ENCODE results near the gene WDR27.

The WDR27 gene

DNA sequence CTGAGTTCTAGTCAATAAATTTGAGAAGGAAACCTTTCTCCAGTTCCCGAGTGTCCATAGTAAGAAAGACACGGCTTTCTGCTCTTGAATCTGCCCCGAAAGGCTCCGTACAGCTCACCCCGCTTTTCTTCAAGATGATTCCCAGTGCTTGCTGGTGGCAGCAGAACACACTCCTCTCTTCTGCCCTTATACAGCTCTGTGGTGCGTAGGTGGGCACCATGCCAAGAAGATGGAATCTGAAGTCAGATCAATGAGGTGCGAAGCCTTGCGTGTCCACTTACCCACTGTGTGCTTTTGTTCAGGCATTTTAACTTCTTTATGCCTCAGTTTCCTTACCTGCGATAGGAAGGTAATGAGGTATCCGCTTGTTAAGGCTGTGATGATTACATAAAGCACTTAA lies 142.2 kb downstream of the WDR27 start:
- TF ChIP-seq, protein P1, sequence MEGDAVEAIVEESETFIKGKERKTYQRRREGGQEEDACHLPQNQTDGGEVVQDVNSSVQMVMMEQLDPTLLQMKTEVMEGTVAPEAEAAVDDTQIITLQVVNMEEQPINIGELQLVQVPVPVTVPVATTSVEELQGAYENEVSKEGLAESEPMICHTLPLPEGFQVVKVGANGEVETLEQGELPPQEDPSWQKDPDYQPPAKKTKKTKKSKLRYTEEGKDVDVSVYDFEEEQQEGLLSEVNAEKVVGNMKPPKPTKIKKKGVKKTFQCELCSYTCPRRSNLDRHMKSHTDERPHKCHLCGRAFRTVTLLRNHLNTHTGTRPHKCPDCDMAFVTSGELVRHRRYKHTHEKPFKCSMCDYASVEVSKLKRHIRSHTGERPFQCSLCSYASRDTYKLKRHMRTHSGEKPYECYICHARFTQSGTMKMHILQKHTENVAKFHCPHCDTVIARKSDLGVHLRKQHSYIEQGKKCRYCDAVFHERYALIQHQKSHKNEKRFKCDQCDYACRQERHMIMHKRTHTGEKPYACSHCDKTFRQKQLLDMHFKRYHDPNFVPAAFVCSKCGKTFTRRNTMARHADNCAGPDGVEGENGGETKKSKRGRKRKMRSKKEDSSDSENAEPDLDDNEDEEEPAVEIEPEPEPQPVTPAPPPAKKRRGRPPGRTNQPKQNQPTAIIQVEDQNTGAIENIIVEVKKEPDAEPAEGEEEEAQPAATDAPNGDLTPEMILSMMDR (IDR thresholded peaks at IDR 0.05; ENCODE audit: borderline replicate concordance, insufficient read depth, low read depth, low read length) = no peak
- no peak overlapping the region for H3K4me3 ChIP-seq (ENCODE audit: low read depth, low read length)

DNA sequence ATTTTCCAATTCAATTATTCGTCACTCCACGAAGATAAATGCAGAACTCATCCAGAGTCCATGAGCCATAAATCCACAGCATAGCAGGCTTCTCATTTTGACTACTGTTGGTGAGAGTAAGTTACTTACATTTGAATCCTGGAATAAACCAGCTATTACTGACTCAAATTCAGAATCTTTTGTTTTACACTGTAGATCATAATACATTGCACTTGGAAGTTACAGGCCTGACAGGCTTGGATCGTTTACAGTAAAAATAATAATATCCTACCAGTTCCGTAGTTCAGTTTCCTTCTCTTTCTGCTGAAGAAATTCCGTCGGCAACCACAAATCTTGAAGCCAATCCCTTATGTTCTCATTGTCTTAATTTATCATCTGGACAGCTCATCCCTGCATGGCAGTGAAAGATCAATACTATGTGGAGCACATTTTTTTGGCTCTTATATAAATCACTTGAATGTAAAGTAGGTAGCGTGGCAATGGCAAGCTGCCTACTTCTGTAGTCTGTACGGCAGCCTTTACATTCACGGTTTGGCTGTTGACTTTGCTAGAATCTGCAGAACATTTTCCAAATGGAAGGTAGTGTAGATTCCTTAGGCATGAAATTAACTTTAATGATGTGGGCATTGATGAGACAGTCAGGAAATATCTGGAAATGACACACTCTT lies 142.9 kb downstream of the WDR27 start:
- TF ChIP-seq, protein P1 (IDR thresholded peaks at IDR 0.05; ENCODE audit: borderline replicate concordance, insufficient read depth, low read depth, low read length) = no peak
- H3K4me3 ChIP-seq (ENCODE audit: low read depth, low read length) = no peak overlapping the region

DNA sequence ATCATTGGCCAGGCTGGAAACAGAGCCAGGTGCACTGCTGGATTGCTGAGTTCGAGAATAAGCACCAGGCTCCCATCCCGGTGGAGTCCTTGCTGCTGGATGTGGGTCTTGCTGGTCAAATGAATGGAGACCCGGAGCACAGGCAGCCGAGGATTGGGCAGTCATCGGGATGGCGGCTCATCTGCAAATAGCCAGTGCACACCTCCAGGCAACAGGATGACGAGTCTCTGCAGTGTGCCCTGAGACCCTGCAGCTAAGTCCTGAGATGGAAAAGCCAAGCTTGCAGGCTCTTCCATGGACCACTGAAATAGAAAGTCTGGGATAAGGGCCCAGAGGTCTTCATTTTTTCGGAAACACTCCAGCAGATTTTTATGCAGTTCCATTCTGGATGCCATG lies 143.5 kb downstream of the WDR27 start:
- H3K4me3 ChIP-seq (ENCODE audit: low read depth, low read length) = no peak overlapping the region
- TF ChIP-seq, protein P1 (IDR thresholded peaks at IDR 0.05; ENCODE audit: borderline replicate concordance, insufficient read depth, low read depth, low read length) = no peak

DNA sequence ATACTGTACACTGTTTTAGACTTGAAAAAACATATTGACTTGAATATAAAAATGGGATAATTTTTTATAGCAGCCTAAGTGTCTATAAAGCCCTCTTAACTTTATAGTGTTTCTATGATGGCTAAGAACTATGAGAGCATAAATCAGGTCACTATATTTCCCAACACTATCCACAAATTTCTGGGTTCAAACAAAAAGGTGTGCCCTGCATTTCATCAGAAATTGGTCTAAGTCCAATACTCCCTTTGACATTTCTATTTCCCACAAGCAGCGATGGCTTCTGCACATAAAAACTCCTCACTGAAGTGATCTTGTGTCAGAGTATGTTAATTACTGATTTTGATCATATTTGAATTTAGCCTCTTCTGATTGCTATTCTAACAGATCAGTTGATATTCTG lies 143.9 kb downstream of the WDR27 start:
- no peak overlapping the region for H3K4me3 ChIP-seq (ENCODE audit: low read depth, low read length)
- TF ChIP-seq, protein P1 (IDR thresholded peaks at IDR 0.05; ENCODE audit: borderline replicate concordance, insufficient read depth, low read depth, low read length) = no peak

DNA sequence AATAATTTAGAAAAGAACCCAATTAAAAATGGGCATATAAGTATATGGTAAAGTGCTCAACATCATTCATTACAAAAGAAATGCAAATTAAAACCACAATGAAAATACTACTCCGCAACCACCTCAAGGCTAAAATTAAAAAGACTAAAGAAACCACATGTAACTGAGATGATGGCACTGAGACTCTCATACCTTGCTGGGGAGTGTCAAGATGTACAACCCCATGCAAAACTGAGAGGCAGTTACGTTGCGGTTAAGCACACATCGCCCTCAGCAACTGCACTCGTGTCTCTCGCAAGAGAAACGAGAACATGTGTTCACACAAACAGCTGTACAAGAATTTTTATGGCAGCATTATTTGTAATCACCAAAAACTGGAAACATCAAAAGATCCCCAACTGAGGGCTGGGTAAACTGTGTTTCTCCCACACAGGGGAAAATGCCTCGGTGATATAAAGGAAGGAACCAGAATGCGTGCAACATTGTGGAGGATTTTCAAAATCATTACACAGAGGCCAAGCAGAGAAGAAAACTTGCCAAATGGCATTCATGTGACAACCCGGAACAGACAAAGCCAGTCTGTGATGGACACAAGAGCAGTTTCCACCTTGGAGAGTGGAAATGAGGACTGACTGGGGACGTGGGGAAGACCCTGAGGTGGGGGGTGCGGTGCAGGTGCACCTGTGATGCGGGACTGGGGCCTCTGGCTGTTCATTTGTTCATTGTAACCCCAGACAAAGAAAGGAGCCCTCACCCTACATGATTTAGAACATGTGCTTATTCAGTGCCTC lies 144.9 kb downstream of the WDR27 start:
- TF ChIP-seq, protein P1 (IDR thresholded peaks at IDR 0.05; ENCODE audit: borderline replicate concordance, insufficient read depth, low read depth, low read length) = no peak
- H3K4me3 ChIP-seq (ENCODE audit: low read depth, low read length) = no peak overlapping the region

DNA sequence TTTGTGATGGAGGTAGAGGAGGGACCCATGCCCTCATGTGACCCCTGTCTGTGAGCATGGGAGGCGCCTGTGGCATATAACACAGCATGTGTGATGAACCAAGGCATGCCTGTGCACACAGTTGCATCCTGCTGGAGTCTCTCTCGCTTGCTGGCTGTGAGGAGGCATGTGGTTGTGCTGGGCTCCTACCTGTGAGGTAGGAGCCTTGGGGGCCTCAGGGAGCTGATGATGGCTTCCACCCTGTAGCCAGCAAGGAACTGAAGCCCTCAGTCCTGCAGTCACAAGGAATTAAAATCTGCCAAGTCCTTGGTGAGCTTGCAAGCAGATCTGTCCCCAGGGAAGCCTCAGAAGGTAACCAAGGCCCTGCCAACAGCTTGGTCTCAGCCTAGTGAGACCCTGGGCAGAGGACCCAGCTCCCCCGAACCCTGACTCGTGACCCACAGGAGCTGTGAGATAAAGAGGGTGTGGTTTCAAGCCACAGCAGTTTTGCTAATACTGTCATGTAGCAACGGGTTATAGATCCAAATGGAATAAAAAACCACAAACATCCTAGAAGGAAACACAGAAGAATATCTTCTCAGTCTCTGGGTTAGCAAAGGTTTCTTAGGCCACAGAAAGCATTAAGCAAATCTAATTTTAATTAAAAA lies 145.7 kb downstream of the WDR27 start:
- TF ChIP-seq, protein P1 (IDR thresholded peaks at IDR 0.05; ENCODE audit: borderline replicate concordance, insufficient read depth, low read depth, low read length) = no peak
- H3K4me3 ChIP-seq (ENCODE audit: low read depth, low read length) = no peak overlapping the region

Measured in GM12875 (cell line).